Uterus (tissue), 4 donors: Measurements from ENCODE around the gene FBXW7. TPM values are rescaled to one million over a fixed set of nuclear protein-coding genes. Genes with fewer than 3 reads are reported as not detected.

Experiments
- DNase-seq, 2 donors: peaks; one replicate each; pipeline ENCODE4 v3.0.0-alpha.2; 2019 to 2020
- H3K27ac ChIP-seq, 2 donors: fragments of 200-600 bp; sonication (generic); 1 replicate in 1 of 2; 2 replicates in 1 of 2; pipeline ENCODE4 v1.5.1; 2016 to 2018
- H3K27me3 ChIP-seq, 2 donors: fragments of 200-600 bp; sonication (generic); one replicate each; pipeline ENCODE4 v1.5.1; 2018 to 2019; ENCODE audit warnings: control low read depth in 1 of 2
- H3K36me3 ChIP-seq, 2 donors: fragments of 200-600 bp; sonication (generic); one replicate each; pipeline ENCODE4 v1.5.1; 2019; ENCODE audit warnings: control low read depth in 1 of 2
- H3K4me1 ChIP-seq, 2 donors: fragments of 200-600 bp; sonication (generic); one replicate each; pipeline ENCODE4 v1.5.1; 2018 to 2019; ENCODE audit warnings: control low read depth in 1 of 2
- H3K4me3 ChIP-seq, 2 donors: fragments of 200-600 bp; sonication (generic); 1 replicate in 1 of 2; 2 replicates in 1 of 2; pipeline ENCODE4 v1.5.1; 2018 to 2019; ENCODE audit warnings: mild to moderate bottlenecking in 1 of 2
- H3K9me3 ChIP-seq, 2 donors: fragments of 200-600 bp; sonication (generic); one replicate each; pipeline ENCODE4 v1.5.1; 2019; ENCODE audit warnings: control low read depth in 1 of 2
- POLR2A ChIP-seq, 2 donors: fragments of 450-650 bp; IDR thresholded peaks; one replicate each; pipeline ENCODE4 v1.6.1; 2016; ENCODE audit warnings: antibody characterized with exemption in 2 of 2, mild to moderate bottlenecking in 1 of 2, moderate library complexity in 1 of 2
- intact Hi-C: fragments of 100-400 bp; cut with DNase I; formaldehyde crosslinking; loops from one replicate; pipeline ENCODE4 v1.15.1; 2023; ENCODE audit warnings: low total_unique reads
- total RNA-seq, 4 donors: library from RNA; depleted of rRNA in 3 of 4; stranded (reverse); fragments of >200 nt in 3 of 4; gene quantifications; one replicate each; pipeline versions ENCODE4 v1.1.0 to v1.2.4, GENCODE V29; 2014 to 2023
- TF ChIP-seq, protein P1 (sequence below), 4 experiments: fragments of 200-600 bp in 2 of 4; fragments of 450-650 bp in 2 of 4; sonication (generic) in 2 of 4; IDR thresholded peaks; one replicate each; pipeline ENCODE4 v1.5.1; 2016 to 2019; ENCODE audit warnings: antibody characterized with exemption in 4 of 4, mild to moderate bottlenecking in 2 of 4, moderate library complexity in 1 of 4
- donor health status: DM: yes; HTN: yes; CAD: no.

Gene FBXW7
- total RNA-seq, 4 donors from 2014 or later = 50.6 to 152 (median 90.8) TPM

DNA sequence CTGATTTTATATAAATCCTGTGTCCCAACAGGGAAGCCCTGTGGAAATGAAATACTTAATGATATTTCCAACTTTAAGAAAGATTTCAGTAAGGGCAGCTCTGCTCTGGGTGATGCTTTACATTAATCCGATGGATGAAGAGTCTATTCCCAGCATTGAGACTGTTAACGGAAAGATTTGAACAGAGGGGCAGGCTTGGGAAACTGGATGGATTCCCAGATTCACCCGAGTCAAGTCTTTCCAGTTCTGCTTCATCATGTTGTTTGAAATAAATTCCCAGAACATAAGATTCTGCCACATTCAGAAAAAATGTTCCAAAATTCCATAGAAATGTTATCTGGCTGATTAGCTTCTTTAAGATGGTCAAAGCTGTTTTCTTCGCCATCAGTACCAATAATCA lies 246.0 kb downstream of the FBXW7 start:
- Histone ChIP-seq H3K4me1 (no peaks in the 10 kb centered on the region), H3K4me3 (no peak overlapping the region), H3K36me3 (no peaks in the 10 kb centered on the region), H3K27ac (no peak overlapping the region), H3K9me3 (no peaks in the 10 kb centered on the region), H3K27me3 (no peaks in the 10 kb centered on the region)
- TF ChIP-seq, protein P1, sequence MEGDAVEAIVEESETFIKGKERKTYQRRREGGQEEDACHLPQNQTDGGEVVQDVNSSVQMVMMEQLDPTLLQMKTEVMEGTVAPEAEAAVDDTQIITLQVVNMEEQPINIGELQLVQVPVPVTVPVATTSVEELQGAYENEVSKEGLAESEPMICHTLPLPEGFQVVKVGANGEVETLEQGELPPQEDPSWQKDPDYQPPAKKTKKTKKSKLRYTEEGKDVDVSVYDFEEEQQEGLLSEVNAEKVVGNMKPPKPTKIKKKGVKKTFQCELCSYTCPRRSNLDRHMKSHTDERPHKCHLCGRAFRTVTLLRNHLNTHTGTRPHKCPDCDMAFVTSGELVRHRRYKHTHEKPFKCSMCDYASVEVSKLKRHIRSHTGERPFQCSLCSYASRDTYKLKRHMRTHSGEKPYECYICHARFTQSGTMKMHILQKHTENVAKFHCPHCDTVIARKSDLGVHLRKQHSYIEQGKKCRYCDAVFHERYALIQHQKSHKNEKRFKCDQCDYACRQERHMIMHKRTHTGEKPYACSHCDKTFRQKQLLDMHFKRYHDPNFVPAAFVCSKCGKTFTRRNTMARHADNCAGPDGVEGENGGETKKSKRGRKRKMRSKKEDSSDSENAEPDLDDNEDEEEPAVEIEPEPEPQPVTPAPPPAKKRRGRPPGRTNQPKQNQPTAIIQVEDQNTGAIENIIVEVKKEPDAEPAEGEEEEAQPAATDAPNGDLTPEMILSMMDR (IDR thresholded peaks at IDR 0.05) = no peak
- TF ChIP-seq POLR2A (IDR thresholded peaks at IDR 0.05) = no peak
- intact Hi-C loops = no loop called here
- DNase-seq = no peak

DNA sequence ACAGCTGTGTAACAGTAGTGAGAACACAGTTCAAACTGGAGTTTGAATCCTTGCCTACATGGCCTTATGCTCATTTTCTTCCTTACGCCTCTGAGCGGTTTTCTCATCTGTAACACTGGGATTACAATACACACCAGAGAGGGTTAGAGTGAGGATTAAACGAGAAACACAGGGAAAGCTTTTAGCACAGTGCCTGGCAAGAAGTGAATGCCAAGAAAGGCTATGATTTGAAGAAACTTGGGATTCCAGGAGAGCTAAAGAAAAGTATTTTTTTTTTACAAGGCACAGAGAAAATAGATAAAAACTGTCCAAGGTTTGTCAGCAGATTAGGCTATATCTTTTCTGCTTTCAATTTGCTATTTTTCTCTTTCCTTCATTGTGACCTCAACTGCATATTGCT lies 246.4 kb downstream of the FBXW7 start:
- intact Hi-C loops = no loop called here
- H3K4me3 ChIP-seq = no peak overlapping the region
- H3K4me1 ChIP-seq = no peaks in the 10 kb centered on the region
- H3K27me3 ChIP-seq = no peaks in the 10 kb centered on the region
- H3K36me3 ChIP-seq = no peaks in the 10 kb centered on the region
- no peak for TF ChIP-seq POLR2A (IDR thresholded peaks at IDR 0.05)
- TF ChIP-seq, protein P1 (IDR thresholded peaks at IDR 0.05) = no peak
- no peaks in the 10 kb centered on the region for H3K9me3 ChIP-seq
- H3K27ac ChIP-seq = no peak overlapping the region
- DNase-seq = no peak

DNA sequence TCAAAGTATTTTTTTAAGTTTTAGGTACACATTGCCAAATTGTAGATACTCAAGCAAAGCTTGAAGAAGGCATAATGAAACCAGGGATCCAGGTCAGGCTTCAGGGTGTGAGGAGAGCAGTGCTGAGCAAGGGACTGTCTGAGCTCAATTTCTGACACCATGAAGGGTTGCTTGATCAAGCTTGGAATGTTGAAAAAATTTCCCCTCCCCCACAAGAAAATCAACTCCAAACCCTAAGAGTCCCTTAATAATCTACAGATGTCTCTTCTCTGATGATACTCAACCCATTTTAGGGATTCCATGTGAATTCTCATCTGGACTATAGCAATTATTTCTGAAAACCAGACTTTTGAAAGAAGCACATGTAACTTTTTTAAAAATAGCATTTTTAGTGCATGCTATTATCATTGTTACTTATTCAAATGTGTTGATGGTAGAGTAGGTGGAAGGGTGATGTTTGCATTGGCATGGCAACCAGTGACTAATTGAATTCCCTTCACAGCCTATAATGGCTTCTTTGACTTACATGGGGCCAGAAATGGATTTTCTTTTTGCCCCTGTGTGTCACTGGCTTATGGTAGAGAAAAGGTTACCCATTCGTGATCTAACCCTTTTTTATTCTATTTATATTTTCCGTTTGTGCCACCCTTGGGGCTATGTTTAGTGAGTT lies 252.0 kb downstream of the FBXW7 start:
- DNase-seq = no peak
- TF ChIP-seq, protein P1 (IDR thresholded peaks at IDR 0.05) = no peak
- no peak for TF ChIP-seq POLR2A (IDR thresholded peaks at IDR 0.05)
- no peak overlapping the region for H3K27ac ChIP-seq
- intact Hi-C loops = no loop called here
- no peak overlapping the region for H3K4me3 ChIP-seq
- H3K36me3 ChIP-seq = no peaks in the 10 kb centered on the region
- H3K9me3 ChIP-seq = no peaks in the 10 kb centered on the region
- no peaks in the 10 kb centered on the region for H3K4me1 ChIP-seq
- no peaks in the 10 kb centered on the region for H3K27me3 ChIP-seq

DNA sequence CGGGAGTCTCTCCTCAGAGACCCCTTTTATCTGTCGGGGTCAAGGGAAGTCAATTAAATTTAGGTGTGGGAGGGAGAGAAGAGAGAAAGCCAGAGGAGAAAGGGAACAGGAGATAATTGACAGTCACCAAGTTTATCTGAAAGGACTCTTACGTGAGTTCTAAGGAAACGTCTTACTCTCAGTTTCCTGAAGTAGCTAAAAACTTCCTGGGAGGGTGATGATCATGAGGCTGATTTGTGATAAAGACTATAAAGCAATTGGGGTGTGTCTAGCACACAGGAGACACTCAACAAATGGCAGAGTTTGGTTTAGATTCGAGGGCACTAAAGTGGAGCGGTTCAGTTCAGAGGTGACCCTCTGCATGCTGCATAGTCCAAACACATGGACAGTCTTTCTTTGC lies 254.1 kb downstream of the FBXW7 start:
- Histone ChIP-seq H3K36me3 (no peaks in the 10 kb centered on the region), H3K9me3 (no peaks in the 10 kb centered on the region), H3K4me3 (no peak overlapping the region), H3K27me3 (no peaks in the 10 kb centered on the region), H3K4me1 (no peaks in the 10 kb centered on the region), H3K27ac (no peak overlapping the region)
- TF ChIP-seq POLR2A (IDR thresholded peaks at IDR 0.05) = no peak
- TF ChIP-seq, protein P1 (IDR thresholded peaks at IDR 0.05) = no peak
- intact Hi-C loops = no loop called here
- no peak for DNase-seq

DNA sequence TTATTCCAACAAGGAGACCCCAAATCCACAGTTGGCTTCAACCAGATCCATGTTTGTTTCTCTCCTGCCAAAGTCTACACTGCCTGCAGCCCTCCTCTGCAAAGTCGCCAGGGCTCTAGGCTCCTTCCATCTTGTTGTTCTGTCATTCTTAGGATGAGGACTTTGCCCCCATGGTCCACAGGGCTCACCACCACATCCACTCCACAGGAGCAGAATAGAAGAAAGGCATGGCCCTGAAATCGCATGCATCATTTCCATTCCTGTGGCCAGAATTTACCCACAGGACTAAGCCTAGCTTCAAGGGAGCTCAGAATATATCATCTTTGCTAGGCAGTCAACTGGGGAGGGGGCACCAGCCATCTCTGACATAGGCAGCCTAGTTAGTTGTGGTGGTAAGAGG lies 254.7 kb downstream of the FBXW7 start:
- DNase-seq = no peak
- intact Hi-C loops = no loop called here
- Histone ChIP-seq H3K36me3 (no peaks in the 10 kb centered on the region), H3K27me3 (no peaks in the 10 kb centered on the region), H3K9me3 (no peaks in the 10 kb centered on the region), H3K4me1 (no peaks in the 10 kb centered on the region), H3K27ac (no peak overlapping the region), H3K4me3 (no peak overlapping the region)
- no peak for TF ChIP-seq POLR2A (IDR thresholded peaks at IDR 0.05)
- TF ChIP-seq, protein P1 (IDR thresholded peaks at IDR 0.05) = no peak
